ENCODE data around the gene HIGD1A. TPM values are rescaled to one million over a fixed set of nuclear protein-coding genes. Genes with fewer than 3 reads are reported as not detected.
A peak's percentile ranks its signal among the peaks of the same experiment; 100 is the strongest.

Gene HIGD1A
- total and polyA plus RNA-seq, 2 experiments from 2014 or later: 102 to 144 TPM

DNA sequence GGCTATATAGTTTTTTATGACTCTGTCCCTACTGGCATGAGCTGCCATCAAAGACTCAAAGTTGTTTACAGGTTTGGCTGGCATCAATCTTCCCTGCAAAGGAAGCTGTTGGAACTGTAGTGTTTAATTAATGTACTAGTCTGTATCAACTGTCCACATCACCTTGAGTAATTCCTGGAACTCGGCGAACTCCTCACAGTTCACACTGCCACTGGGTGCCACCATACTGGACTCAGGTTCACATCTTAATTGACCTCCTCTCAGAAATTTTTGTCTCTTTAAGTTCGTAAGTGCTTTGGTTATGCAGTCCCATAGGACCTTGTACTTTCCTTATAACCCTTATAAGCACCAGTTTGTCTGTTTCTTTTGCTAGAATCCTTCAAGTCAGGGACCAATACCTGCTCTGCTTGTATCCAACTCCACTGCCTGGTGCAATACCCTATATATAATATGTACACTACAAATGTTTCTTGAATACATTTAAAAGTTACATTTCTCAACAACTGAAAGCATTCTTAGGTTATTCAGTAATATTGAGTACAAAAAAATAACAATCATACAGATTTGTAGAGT lies 3.2 kb downstream of the HIGD1A start:
- DNase-seq (ENCODE audit: low spot score): no peak
- no peak for ATAC-seq
- Histone ChIP-seq H4K20me1 (replicated peaks; ENCODE audit: insufficient read depth) (no peaks in the 10 kb centered on the region; the same call in 1 of the 2 replicates), H3K4me3 (no peak overlapping the region), H3F3A (replicated peaks; ENCODE audit: low read depth) (peaks cover 6% of the 10 kb centered on the region; the same call in 1 of the 2 replicates), H3K27me3 (ENCODE audit: insufficient read depth) (peaks cover 14% of the 10 kb centered on the region), H3K36me3 (ENCODE audit: insufficient read depth) (no peaks in the 10 kb centered on the region), H3K27ac (ENCODE audit: low read depth) (no peak overlapping the region), H3K4me1 (ENCODE audit: insufficient read depth) (peaks cover 32% of the 10 kb centered on the region), H3K4me2 (no peak overlapping the region), H3K9me2 (ENCODE audit: insufficient read depth) (no peaks in the 10 kb centered on the region), H3K79me2 (replicated peaks; ENCODE audit: insufficient read depth) (peaks cover 50% of the 10 kb centered on the region), H2AFZ (no peak overlapping the region)
- H3K4me1 Mint-ChIP-seq: peaks cover 35% of the 10 kb centered on the region
- H3K36me3 Mint-ChIP-seq (ENCODE audit: low read depth): peaks cover 18% of the 10 kb centered on the region
- no peak overlapping the region for H3K4me3 Mint-ChIP-seq
- H3K27me3 Mint-ChIP-seq (ENCODE audit: insufficient read depth, low read depth, poor library complexity): peaks cover 12% of the 10 kb centered on the region
- TF ChIP-seq, protein P1, sequence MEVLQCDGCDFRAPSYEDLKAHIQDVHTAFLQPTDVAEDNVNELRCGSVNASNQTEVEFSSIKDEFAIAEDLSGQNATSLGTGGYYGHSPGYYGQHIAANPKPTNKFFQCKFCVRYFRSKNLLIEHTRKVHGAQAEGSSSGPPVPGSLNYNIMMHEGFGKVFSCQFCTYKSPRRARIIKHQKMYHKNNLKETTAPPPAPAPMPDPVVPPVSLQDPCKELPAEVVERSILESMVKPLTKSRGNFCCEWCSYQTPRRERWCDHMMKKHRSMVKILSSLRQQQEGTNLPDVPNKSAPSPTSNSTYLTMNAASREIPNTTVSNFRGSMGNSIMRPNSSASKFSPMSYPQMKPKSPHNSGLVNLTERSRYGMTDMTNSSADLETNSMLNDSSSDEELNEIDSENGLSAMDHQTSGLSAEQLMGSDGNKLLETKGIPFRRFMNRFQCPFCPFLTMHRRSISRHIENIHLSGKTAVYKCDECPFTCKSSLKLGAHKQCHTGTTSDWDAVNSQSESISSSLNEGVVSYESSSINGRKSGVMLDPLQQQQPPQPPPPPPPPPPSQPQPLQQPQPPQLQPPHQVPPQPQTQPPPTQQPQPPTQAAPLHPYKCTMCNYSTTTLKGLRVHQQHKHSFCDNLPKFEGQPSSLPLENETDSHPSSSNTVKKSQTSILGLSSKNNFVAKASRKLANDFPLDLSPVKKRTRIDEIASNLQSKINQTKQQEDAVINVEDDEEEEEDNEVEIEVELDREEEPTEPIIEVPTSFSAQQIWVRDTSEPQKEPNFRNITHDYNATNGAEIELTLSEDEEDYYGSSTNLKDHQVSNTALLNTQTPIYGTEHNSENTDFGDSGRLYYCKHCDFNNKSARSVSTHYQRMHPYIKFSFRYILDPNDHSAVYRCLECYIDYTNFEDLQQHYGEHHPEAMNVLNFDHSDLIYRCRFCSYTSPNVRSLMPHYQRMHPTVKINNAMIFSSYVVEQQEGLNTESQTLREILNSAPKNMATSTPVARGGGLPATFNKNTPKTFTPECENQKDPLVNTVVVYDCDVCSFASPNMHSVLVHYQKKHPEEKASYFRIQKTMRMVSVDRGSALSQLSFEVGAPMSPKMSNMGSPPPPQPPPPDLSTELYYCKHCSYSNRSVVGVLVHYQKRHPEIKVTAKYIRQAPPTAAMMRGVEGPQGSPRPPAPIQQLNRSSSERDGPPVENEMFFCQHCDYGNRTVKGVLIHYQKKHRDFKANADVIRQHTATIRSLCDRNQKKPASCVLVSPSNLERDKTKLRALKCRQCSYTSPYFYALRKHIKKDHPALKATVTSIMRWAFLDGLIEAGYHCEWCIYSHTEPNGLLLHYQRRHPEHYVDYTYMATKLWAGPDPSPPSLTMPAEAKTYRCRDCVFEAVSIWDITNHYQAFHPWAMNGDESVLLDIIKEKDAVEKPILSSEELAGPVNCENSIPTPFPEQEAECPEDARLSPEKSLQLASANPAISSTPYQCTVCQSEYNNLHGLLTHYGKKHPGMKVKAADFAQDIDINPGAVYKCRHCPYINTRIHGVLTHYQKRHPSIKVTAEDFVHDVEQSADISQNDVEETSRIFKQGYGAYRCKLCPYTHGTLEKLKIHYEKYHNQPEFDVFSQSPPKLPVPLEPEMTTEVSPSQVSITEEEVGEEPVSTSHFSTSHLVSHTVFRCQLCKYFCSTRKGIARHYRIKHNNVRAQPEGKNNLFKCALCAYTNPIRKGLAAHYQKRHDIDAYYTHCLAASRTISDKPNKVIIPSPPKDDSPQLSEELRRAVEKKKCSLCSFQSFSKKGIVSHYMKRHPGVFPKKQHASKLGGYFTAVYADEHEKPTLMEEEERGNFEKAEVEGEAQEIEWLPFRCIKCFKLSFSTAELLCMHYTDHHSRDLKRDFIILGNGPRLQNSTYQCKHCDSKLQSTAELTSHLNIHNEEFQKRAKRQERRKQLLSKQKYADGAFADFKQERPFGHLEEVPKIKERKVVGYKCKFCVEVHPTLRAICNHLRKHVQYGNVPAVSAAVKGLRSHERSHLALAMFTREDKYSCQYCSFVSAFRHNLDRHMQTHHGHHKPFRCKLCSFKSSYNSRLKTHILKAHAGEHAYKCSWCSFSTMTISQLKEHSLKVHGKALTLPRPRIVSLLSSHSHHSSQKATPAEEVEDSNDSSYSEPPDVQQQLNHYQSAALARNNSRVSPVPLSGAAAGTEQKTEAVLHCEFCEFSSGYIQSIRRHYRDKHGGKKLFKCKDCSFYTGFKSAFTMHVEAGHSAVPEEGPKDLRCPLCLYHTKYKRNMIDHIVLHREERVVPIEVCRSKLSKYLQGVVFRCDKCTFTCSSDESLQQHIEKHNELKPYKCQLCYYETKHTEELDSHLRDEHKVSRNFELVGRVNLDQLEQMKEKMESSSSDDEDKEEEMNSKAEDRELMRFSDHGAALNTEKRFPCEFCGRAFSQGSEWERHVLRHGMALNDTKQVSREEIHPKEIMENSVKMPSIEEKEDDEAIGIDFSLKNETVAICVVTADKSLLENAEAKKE (CRISPR knock-in tag; IDR thresholded peaks at IDR 0.05): no peak
- TF ChIP-seq JUNB (IDR thresholded peaks at IDR 0.05; ENCODE audit: unreplicated experiment) (no peak), NANOG (IDR thresholded peaks at IDR 0.05; ENCODE audit: borderline replicate concordance) (no peak), POLR2AphosphoS5 (IDR thresholded peaks at IDR 0.05; ENCODE audit: low read depth) (no peak), CTCF (conservative IDR thresholded peaks at IDR 0.05; ENCODE audit: low read depth in 2 of 2) (no peak), CREB1 (CRISPR knock-in tag; IDR thresholded peaks at IDR 0.05; ENCODE audit: low read depth) (no peak), EZH2phosphoT487 (IDR thresholded peaks at IDR 0.05; ENCODE audit: unreplicated experiment) (no peak), STAT1 (IDR thresholded peaks at IDR 0.05; ENCODE audit: unreplicated experiment) (no peak), ETS1 (IDR thresholded peaks at IDR 0.05) (no peak), EZH2 (IDR thresholded peaks at IDR 0.05; ENCODE audit: low read depth, unreplicated experiment) (no peak), ZNF114 (CRISPR knock-in tag; IDR thresholded peaks at IDR 0.05) (no peak), ZNF331 (CRISPR knock-in tag; IDR thresholded peaks at IDR 0.05; ENCODE audit: low read depth) (no peak)
- TF ChIP-seq, protein P2, sequence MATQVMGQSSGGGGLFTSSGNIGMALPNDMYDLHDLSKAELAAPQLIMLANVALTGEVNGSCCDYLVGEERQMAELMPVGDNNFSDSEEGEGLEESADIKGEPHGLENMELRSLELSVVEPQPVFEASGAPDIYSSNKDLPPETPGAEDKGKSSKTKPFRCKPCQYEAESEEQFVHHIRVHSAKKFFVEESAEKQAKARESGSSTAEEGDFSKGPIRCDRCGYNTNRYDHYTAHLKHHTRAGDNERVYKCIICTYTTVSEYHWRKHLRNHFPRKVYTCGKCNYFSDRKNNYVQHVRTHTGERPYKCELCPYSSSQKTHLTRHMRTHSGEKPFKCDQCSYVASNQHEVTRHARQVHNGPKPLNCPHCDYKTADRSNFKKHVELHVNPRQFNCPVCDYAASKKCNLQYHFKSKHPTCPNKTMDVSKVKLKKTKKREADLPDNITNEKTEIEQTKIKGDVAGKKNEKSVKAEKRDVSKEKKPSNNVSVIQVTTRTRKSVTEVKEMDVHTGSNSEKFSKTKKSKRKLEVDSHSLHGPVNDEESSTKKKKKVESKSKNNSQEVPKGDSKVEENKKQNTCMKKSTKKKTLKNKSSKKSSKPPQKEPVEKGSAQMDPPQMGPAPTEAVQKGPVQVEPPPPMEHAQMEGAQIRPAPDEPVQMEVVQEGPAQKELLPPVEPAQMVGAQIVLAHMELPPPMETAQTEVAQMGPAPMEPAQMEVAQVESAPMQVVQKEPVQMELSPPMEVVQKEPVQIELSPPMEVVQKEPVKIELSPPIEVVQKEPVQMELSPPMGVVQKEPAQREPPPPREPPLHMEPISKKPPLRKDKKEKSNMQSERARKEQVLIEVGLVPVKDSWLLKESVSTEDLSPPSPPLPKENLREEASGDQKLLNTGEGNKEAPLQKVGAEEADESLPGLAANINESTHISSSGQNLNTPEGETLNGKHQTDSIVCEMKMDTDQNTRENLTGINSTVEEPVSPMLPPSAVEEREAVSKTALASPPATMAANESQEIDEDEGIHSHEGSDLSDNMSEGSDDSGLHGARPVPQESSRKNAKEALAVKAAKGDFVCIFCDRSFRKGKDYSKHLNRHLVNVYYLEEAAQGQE (IDR thresholded peaks at IDR 0.05; ENCODE audit: unreplicated experiment): no peak
- no peaks in the 10 kb centered on the region for H3K9me3 Mint-ChIP-seq
- H3K27ac Mint-ChIP-seq: peak overlapping the region; percentile 11; the same call in 1 of the 2 replicates
